ENCODE results near the gene FBXW7. TPM values are rescaled to one million over a fixed set of nuclear protein-coding genes. Genes with fewer than 3 reads are reported as not detected.

The FBXW7 gene
- total RNA-seq, 1 experiment from 2014 or later: 23.0 TPM

DNA sequence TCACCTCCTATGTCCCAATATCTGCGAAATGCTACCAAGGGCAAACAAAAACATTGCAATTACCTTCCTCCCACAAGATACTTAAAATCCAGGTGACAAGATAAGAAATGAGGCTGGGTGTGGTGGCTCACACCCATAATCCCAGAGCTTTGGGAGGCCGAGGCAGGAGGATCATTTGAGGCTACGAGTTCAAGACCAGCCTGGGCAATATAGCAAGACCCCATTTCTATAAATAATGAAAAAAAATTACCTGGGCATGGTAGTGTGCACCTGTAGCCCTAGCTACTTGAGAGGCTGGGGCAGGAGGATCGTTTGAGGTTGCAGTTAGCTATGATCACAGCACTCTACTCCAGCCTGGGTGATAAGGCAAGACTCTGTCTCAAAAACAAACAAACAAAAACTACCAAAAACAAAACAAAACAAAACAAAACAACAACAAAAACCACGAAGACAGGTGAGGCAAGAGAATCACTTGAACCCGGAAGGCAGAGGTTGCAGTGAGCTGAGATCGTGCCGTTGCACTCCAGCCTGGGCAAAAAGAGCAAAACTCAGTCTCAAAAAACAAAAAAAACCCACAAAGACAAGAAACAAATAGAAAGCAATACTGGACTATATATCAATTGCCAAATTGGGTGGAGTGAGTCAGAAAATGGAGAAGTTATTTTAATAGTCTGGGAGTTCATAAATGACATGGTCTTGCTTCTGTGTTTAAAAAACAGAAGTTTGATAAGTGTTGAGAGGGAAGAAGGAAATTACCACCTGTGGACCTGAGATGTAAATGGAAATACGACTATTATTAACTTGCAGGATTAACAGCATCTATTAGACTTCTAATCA, 176.5 kb downstream of the FBXW7 start:
- TF ChIP-seq POLR2AphosphoS5 (IDR thresholded peaks at IDR 0.05; ENCODE audit: low read depth, low read length): no peak
- no peak for TF ChIP-seq EZH2phosphoT487 (IDR thresholded peaks at IDR 0.05; ENCODE audit: borderline replicate concordance)
- no peak for TF ChIP-seq EZH2 (IDR thresholded peaks at IDR 0.05)
- TF ChIP-seq ZFX (IDR thresholded peaks at IDR 0.05): no peak
- TF ChIP-seq YY1 (IDR thresholded peaks at IDR 0.05; ENCODE audit: extremely low read depth, insufficient replicate concordance, low read depth, low read length): no peak
- TF ChIP-seq EGR1 (IDR thresholded peaks at IDR 0.05; ENCODE audit: low read depth): no peak
- H3K9me3 ChIP-seq (ENCODE audit: control insufficient read depth in 1 of 2, insufficient read depth in 1 of 2, low read depth in 1 of 2, low read length in 2 of 2): no peaks in the 10 kb centered on the region
- ChIA-PET POLR2A (no interaction called here), CTCF (interaction anchor here (1.4 kb wide), 1 partner anchor 11 kb away, joined by 4 read pairs; no protein-coding TSS in a partner anchor), RAD21 (ENCODE audit: low non-redundant PET in 1 of 2, low total read pairs in 2 of 2, uncharacterized antibody in 2 of 2, unreplicated experiment in 2 of 2) (no interaction called here)
- DNase-seq (ENCODE audit: low read depth, low spot score) (no peak), ATAC-seq (no peak)
- no peak overlapping the region for H3K27ac ChIP-seq (ENCODE audit: low read depth, low read length)
- no peak overlapping the region for H3K4me3 ChIP-seq (replicated peaks in 1 of 2; ENCODE audit: low read depth in 1 of 2, low read length in 2 of 2)
- no peak overlapping the region for H2AFZ ChIP-seq (ENCODE audit: low read depth, low read length, poor library complexity, severe bottlenecking)
- peak overlapping the region; percentile 8; the same call in 1 of the 2 replicates for H3K4me2 ChIP-seq (ENCODE audit: low read length)
- H3K36me3 ChIP-seq (ENCODE audit: control insufficient read depth in 1 of 2, insufficient read depth in 2 of 2, low read length in 2 of 2): no peaks in the 10 kb centered on the region
- H3K79me2 ChIP-seq (ENCODE audit: insufficient read depth, low read length): peaks cover 13% of the 10 kb centered on the region
- H3K4me1 ChIP-seq (ENCODE audit: control insufficient read depth in 1 of 2, insufficient read depth in 2 of 2, low read length in 2 of 2): peaks cover 0 to 28% of the 10 kb centered on the region in 2 experiments; a peak in 2 of 4 replicates
- no peaks in the 10 kb centered on the region for H4K20me1 ChIP-seq (ENCODE audit: insufficient read depth)
- no peak overlapping the region for H3K9ac ChIP-seq (ENCODE audit: low read length)
- intact Hi-C loops (cut with micrococcal nuclease): loop anchor here (1.0 to 10.0 kb wide), 3 partner anchors 255 to 715 kb away; no protein-coding TSS in a partner anchor
- no TSS peak for BruUV-seq (replicated peaks)
- no peaks in the 10 kb centered on the region for H3K9me2 ChIP-seq (ENCODE audit: insufficient read depth)
- H3K27me3 ChIP-seq (ENCODE audit: insufficient read depth, low read length): no peaks in the 10 kb centered on the region

DNA sequence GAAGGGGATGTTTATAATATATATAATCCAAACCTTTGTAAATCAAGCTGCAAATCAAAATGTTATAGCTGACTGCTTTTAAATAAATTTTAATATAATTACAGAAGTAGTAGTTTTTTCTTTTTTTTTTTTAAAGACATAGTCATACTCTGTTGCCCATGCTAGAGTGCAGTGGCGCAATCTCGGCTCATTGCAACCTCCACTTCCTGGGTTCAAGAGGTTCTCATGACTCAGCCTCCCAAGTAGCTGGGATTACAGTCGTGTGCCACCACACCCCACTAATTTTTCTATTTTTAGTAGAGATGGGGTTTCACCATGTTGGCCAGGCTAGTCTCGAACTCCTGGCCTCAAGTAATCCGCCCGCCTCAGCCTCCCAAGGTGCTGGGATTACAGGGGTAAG, 178.7 kb downstream of the FBXW7 start:
- peaks cover 17% of the 10 kb centered on the region for H3K79me2 ChIP-seq (ENCODE audit: insufficient read depth, low read length)
- H3K9me3 ChIP-seq (ENCODE audit: control insufficient read depth in 1 of 2, insufficient read depth in 1 of 2, low read depth in 1 of 2, low read length in 2 of 2): no peaks in the 10 kb centered on the region
- intact Hi-C loops (cut with micrococcal nuclease): no loop called here
- DNase-seq (ENCODE audit: low read depth, low spot score): no peak
- H3K27me3 ChIP-seq (ENCODE audit: insufficient read depth, low read length): no peaks in the 10 kb centered on the region
- H3K9me2 ChIP-seq (ENCODE audit: insufficient read depth): no peaks in the 10 kb centered on the region
- H3K4me2 ChIP-seq (ENCODE audit: low read length): peak overlapping the region; percentile 40
- H3K4me1 ChIP-seq (ENCODE audit: control insufficient read depth in 1 of 2, insufficient read depth in 2 of 2, low read length in 2 of 2): peaks cover 8 to 44% of the 10 kb centered on the region in 2 experiments
- H3K27ac ChIP-seq (ENCODE audit: low read depth, low read length): no peak overlapping the region
- no peak for ATAC-seq
- ChIA-PET POLR2A (no interaction called here), CTCF (interaction anchor here (1.0 to 1.6 kb wide), 2 partner anchors 8 to 51 kb away, joined by 3 read pairs; no protein-coding TSS in a partner anchor), RAD21 (ENCODE audit: low non-redundant PET in 1 of 2, low total read pairs in 2 of 2, uncharacterized antibody in 2 of 2, unreplicated experiment in 2 of 2) (no interaction called here)
- no peak overlapping the region for H3K4me3 ChIP-seq (replicated peaks in 1 of 2; ENCODE audit: low read depth in 1 of 2, low read length in 2 of 2)
- no peak overlapping the region for H3K9ac ChIP-seq (ENCODE audit: low read length)
- BruUV-seq (replicated peaks): no TSS peak
- TF ChIP-seq FOSL1 (IDR thresholded peaks at IDR 0.05; ENCODE audit: low read depth): peak; percentile 10; the same call in 1 of the 2 replicates
- TF ChIP-seq CEBPB (IDR thresholded peaks at IDR 0.05; ENCODE audit: low read depth): peak; percentile 68
- no peak for TF ChIP-seq CBX3 (IDR thresholded peaks at IDR 0.05; ENCODE audit: low read depth)
- H3K36me3 ChIP-seq (ENCODE audit: control insufficient read depth in 1 of 2, insufficient read depth in 2 of 2, low read length in 2 of 2): no peaks in the 10 kb centered on the region
- H2AFZ ChIP-seq (ENCODE audit: low read depth, low read length, poor library complexity, severe bottlenecking): no peak overlapping the region
- H4K20me1 ChIP-seq (ENCODE audit: insufficient read depth): no peaks in the 10 kb centered on the region

All from HCT116 (cell line).